DOHH2 (cell line): Measurements from ENCODE around the gene DACT3.
"Not testable (repeated sequence)": the region's sequence is repeated elsewhere in the genome, so short reads cannot be mapped to it uniquely, and the experiment has no call there.

Experiments
- EZH2phosphoT487 ChIP-seq: fragments of 200-600 bp; sonication (generic); IDR thresholded peaks from 2 replicates; pipeline ENCODE4 v1.6.1; 2017; ENCODE audit warnings: borderline replicate concordance, mild to moderate bottlenecking, antibody characterized with exemption, low read length, moderate library complexity, mixed read lengths
- TF ChIP-seq, protein P1 (sequence below): fragments of 200-600 bp; sonication (generic); IDR thresholded peaks from one replicate; pipeline ENCODE4 v1.5.1; 2014; ENCODE audit warnings: antibody characterized with exemption, mild to moderate bottlenecking, low read depth, low read length; ENCODE audit not compliant: poor library complexity, severe bottlenecking

DNA sequence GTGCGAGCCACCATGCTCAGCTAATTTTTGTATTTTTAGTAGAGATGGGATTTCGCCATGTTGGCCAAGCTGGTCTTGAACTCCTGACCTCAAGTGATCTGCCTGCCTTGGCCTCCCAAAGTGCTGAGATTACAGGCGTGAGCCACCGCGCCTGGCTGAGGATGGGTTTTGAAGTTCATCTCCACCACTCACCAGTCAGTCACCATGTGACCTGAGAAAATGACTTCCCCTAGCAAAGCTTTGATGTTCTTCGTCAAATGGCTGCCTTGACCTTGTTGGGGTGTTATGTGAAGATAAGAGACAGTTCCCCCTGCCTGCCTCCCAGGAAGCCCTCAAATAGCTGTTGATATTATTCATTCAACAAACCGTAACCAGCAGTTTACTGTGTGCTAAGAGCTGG, 32.0 kb downstream of the DACT3 start:
- TF ChIP-seq, protein P1, sequence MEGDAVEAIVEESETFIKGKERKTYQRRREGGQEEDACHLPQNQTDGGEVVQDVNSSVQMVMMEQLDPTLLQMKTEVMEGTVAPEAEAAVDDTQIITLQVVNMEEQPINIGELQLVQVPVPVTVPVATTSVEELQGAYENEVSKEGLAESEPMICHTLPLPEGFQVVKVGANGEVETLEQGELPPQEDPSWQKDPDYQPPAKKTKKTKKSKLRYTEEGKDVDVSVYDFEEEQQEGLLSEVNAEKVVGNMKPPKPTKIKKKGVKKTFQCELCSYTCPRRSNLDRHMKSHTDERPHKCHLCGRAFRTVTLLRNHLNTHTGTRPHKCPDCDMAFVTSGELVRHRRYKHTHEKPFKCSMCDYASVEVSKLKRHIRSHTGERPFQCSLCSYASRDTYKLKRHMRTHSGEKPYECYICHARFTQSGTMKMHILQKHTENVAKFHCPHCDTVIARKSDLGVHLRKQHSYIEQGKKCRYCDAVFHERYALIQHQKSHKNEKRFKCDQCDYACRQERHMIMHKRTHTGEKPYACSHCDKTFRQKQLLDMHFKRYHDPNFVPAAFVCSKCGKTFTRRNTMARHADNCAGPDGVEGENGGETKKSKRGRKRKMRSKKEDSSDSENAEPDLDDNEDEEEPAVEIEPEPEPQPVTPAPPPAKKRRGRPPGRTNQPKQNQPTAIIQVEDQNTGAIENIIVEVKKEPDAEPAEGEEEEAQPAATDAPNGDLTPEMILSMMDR: not testable (repeated sequence)
- not testable (repeated sequence) for TF ChIP-seq EZH2phosphoT487
